Inferior parietal cortex (tissue), 1 donor: ENCODE data around the gene JAM2.
A peak's percentile ranks its signal among the peaks of the same experiment; 100 is the strongest.
"Not testable (repeated sequence)": the region's sequence is repeated elsewhere in the genome, so short reads cannot be mapped to it uniquely, and the experiment has no call there.

Source experiments
- DNase-seq: peaks from one replicate; pipeline ENCODE4 v3.0.0-alpha.2; 2016; ENCODE audit errors: extremely low spot score

Gene JAM2

GRCh38 chr21:25638660-25639550 lies at the start of gene JAM2:
Gene JAM2, plus strand, starts transcription at chr21:25639258. Its CDS starts 564 bp downstream, at chr21:25639822.
- DNase-seq, result no peak

DNA sequence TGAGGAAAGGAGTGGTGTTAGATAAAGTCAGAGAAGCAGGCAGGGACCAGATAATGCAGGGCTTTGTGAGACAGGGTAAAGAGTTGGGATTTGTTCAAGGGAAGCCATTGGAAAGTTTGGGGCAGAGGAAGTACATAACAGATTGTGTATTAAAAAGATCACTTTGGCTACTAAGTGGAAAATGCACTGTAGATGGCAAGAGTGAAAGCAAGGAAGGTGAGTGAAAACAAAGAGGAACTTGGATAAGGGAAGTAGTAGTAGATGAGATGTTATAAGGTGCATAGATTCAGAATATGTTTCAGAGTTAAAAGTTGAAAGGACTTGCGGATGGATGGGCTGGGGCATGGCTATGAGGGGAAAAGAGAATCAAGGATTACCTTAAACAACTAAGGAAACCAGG lies 49.2 kb upstream of the JAM2 start:
- no peak for DNase-seq

GRCh38 chr21:25607151-25608043 lies 31.7 kb upstream of the JAM2 start, which contains the start of gene MRPL39:
Gene MRPL39, minus strand, starts transcription at chr21:25607481. Its CDS starts 6 bp downstream, at chr21:25607475.
- peak; percentile 82 for DNase-seq

DNA sequence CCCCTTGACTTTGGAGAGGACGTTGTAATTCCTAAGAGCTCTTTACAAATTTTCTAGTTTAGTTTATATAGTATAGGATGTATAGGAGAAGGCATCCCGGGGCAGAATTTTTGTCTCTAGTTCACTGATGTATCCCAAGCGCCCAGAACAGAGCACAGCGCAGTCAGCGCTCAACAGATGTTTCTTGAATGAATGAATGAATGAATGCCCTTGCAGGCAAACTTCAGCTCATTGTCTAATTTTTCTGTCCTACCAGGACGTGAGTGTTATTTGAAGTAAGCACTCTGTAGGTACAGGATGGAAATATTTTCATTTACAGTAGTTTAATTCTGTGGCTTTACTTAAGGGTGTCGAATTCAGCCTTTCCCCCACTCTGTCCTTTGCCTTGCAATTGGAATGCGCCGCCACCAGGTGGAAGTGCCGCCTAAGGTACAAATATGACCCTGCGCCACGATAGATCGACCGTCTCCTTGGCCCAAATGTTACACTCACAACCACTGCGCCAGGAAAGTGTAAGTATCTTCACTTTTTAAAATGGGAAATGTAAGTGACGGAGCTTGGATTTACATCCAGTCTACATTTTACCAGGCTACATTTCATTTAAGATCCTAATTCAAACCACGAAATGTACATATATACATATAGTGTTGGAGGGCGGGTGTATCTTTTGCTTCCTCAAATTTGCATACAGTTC lies 30.9 kb upstream of the JAM2 start:
- DNase-seq, result peak; percentile 86

DNA sequence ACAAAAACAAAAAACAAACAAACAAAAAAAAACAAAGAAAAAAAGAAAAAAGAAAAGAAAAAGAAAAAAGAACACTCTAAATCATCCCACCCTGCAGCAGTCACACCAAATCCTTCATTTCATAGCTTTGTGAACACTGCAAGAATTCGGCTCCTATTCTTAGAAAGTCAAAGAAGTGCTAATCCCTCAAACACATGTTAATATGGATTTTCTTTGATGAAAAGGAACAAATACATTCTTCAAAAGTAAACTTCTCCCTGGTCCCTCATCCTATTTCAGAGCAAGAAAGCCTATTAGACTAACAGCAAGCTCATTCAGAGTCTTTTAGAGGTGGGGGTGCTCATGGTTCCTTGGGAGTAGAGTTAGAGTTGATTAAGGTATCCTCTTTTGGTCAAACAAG lies 24.6 kb upstream of the JAM2 start:
- no peak for DNase-seq

- DNase-seq, result peak; percentile 26
These were observed 23.2 kb upstream of the JAM2 start for GRCh38 chr21:25615880-25616279.

DNA sequence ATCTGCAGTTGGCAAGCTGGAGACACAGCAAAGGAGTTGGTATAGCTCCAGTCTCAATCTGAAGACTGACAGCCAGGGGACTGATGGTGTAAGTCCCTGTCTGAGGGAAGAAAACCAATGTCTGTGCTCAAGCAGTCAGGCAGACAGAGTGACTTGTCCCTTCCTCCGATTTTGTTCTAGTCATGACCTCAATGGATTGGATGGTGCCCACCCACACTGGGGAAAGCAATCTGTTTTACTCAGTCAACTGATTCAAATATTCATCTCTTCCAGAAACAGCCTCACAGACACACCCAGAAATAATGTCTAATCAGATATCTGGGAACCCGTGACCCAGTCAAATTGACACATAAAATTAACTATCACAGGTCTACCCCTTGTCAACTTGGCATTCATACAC lies 19.9 kb upstream of the JAM2 start:
- DNase-seq, result no peak

- DNase-seq, result no peak
These were observed 14.5 kb upstream of the JAM2 start for GRCh38 chr21:25624511-25624910.

DNA sequence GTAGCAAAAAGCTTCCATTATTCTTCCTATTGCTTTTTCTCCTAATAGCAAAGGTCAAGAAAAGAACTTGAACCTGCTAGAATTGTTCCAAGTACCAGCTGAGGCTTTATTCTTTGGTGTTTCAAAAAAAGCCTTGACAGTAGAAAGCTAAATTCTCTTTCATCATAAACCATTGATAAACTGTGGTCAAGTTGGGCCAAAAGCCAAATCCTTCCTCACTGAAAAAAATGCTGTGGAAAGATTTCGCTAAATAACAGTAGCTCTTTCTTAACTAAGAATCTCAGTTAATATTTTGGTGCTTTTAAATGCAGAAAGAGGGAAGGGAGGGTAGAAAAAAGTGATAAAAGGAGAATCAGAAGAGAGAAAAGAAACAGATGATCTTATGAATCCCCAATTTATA lies 14.0 kb upstream of the JAM2 start:
- DNase-seq, result no peak

DNA sequence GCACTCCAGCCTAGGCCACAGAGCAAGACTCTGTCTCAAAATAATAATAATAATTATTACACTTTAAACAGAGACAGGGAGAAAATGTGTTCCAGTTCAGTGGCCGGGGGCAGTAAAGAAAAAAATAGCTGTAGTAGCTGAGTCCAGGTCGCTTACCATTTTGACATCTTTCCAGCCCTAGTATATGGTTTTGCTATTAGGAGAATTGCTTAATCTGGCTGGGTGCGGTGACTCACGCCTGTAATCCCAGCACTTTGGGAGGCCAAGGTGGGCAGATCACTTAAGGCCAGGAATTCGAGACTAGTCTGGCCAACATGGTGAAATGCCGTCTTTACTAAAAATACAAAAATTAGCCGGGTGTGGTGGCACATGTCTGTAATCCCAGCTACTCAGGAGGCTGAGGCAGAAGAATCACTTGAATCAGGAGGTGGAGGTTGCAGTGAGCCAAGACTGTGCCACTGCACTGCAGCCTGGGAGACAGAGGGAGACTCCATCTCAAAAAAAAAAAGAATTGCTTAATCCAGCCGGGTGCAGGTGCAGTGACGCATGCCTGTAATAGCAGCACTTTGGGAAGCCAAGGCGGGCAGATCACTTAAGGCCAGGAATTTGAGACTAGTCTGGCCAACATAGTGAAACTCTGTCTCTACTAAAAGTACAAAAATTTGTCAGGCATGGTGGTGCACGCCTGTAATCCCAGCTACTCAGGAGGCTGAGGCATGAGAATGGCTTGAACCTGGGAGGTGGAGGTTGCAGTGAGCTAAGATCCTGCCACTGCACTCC lies 13.1 kb upstream of the JAM2 start:
- not testable (repeated sequence) for DNase-seq

DNA sequence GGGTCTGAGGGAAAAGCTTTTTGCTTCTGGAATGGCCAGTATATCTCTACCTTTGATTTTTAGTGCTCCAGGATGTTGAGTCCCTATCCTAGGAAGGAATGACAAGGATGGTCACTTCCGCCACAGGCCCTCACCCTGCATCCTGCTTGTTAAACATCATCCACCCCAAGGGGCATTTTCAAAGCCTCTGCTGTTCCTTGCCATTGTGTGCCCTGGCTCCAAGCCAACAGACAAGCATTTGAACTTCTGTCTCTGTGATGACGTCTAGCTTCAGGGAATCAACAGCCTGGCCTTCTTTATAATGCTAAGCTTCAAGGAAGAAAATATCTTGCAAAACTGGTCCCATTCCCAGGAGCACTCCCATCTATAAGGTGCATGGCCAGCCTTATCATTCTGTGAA lies 12.3 kb upstream of the JAM2 start:
- DNase-seq, result no peak

GRCh38 chr21:25632296-25632695 lies 6.8 kb upstream of the JAM2 start:
- no peak for DNase-seq

GRCh38 chr21:25635310-25635709 lies 3.7 kb upstream of the JAM2 start:
- no peak for DNase-seq

DNA sequence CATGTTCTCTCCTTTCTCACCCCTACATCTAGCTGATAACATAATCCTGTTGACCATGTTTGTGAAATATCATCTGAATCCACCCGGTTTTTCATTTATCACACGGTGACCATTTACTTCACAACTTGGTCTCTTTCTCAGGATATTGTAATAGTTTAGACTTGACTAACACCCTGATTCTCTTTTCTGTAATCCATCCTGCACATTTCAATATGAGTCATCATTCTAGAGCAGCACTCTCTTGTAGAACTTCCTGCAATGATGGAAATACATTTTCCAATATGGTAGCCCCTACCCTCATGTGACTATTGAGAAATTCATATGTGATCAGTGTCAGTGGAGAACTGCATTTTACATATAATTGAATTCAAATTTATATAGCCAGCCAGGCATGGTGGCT lies 2.3 kb upstream of the JAM2 start:
- no peak for DNase-seq

- DNase-seq, result no peak
These were observed 1.0 kb upstream of the JAM2 start for GRCh38 chr21:25637851-25638659.

DNA sequence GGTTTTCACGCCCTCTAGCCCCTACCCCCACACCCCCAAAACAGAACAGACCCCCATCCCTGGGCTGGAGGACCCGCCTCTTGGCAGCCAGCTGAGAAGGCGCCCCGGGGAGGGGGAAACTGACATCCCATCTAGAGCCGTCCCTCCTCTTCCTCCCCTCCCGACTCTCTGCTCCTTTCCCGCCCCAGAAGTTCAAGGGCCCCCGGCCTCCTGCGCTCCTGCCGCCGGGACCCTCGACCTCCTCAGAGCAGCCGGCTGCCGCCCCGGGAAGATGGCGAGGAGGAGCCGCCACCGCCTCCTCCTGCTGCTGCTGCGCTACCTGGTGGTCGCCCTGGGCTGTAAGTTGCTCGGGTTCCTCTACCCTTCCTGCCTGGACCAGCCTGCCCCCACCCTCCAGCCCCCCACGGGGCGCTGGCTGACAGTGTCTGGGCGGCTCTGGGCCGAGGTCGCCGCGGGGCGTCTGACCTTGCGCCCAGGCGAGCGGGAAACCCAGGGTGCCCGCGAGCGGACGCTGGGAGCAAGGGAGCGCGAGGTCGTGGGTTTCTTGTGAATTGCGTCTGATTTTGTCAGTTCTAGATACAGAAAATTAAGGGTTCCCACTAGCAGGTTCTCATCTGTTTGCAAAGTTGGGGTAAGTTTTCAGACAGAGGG lies 618 bp downstream of the JAM2 start:
- no peak for DNase-seq

GRCh38 chr21:25640202-25640942 lies 1.3 kb downstream of the JAM2 start:
- peak; percentile 58 for DNase-seq

GRCh38 chr21:25640943-25641292 lies 1.9 kb downstream of the JAM2 start:
- DNase-seq, result no peak

DNA sequence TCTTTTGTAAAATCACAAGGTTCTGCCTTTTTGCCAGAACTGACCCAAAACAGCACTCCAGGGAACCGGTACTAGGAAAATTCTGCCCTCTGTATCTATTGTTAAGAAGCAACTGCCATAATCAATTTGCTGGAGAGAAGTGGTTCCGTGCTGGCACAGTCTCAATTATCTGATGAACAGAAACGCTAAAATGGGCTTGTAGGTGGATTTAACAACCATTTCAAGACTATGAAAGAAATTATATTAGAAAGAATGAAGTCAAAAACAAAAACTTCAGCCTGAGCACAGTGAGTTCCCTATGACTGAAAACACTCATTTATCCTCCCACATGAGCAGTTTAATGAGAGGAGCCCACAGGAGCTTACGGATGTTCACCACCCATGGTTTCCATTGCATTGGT lies 4.4 kb downstream of the JAM2 start:
- DNase-seq, result no peak
